Neural cell (in vitro differentiated cells): ENCODE results near the gene KCNIP4. TPM values are rescaled to one million over a fixed set of nuclear protein-coding genes. Genes with fewer than 3 reads are reported as not detected.

Experiments used
- H2AFZ ChIP-seq: fragments of 200-600, 300-800 bp; sonication (generic), shearing (Covaris generic); 2 replicates; pipeline ENCODE4 v1.6.0; 2014; ENCODE audit warnings: low read depth, mild to moderate bottlenecking, antibody characterized with exemption, low read length, moderate library complexity
- H3F3A ChIP-seq: fragments of 200-600 bp; shearing (Covaris generic); 2 replicates; pipeline ENCODE4 v1.6.1; 2016; ENCODE audit warnings: mild to moderate bottlenecking, moderate library complexity, mixed read lengths, antibody characterized with exemption, low read length; ENCODE audit not compliant: insufficient read depth, poor library complexity, severe bottlenecking
- H3K27ac ChIP-seq: fragments of 200-600, 300-800 bp; sonication (generic), shearing (Covaris generic); 2 replicates; pipeline ENCODE4 v1.5.1; 2014; ENCODE audit warnings: mild to moderate bottlenecking, low read length, moderate library complexity
- H3K27me3 ChIP-seq: fragments of 300-800, 200-600 bp; sonication (generic), shearing (Covaris generic); 2 replicates; pipeline ENCODE4 v1.6.0; 2014; ENCODE audit warnings: mild to moderate bottlenecking, low read depth, low read length, moderate library complexity; ENCODE audit not compliant: insufficient read depth
- H3K36me3 ChIP-seq: fragments of 300-800, 200-600 bp; sonication (generic), shearing (Covaris generic); 2 replicates; pipeline ENCODE4 v1.5.1; 2014; ENCODE audit warnings: mild to moderate bottlenecking, antibody characterized with exemption, low read length, moderate library complexity; ENCODE audit not compliant: insufficient read depth
- H3K4me2 ChIP-seq: fragments of 300-800, 200-600 bp; sonication (generic), shearing (Covaris generic); 2 replicates; pipeline ENCODE4 v1.6.0; 2014; ENCODE audit warnings: mild to moderate bottlenecking, low read length
- H3K4me3 ChIP-seq: fragments of 300-800, 200-600 bp; sonication (generic), shearing (Covaris generic); 2 replicates; pipeline ENCODE4 v1.5.1; 2014; ENCODE audit warnings: mild to moderate bottlenecking, low read length, moderate library complexity
- H3K79me2 ChIP-seq: fragments of 200-600 bp; shearing (Covaris generic); replicated peaks from 2 replicates; pipeline ENCODE4 v1.6.0; 2014; ENCODE audit warnings: mild to moderate bottlenecking, low read length, moderate library complexity; ENCODE audit not compliant: insufficient read depth
- H3K9ac ChIP-seq: fragments of 300-800, 200-600 bp; sonication (generic), shearing (Covaris generic); 2 replicates; pipeline ENCODE4 v1.6.1; 2016; ENCODE audit warnings: mild to moderate bottlenecking, low read length, mixed read lengths
- H3K9me2 ChIP-seq: fragments of 200-600 bp; shearing (Covaris generic); 2 replicates; pipeline ENCODE4 v1.6.1; 2016; ENCODE audit warnings: mild to moderate bottlenecking, low read length, mixed read lengths; ENCODE audit not compliant: insufficient read depth
- H3K9me3 ChIP-seq: fragments of 200-600, 300-800 bp; sonication (generic), shearing (Covaris generic); 2 replicates; pipeline ENCODE4 v1.6.1; 2016; ENCODE audit warnings: mild to moderate bottlenecking, mixed run types, low read length, moderate library complexity, mixed read lengths
- H4K20me1 ChIP-seq: fragments of 200-600 bp; shearing (Covaris generic); 2 replicates; pipeline ENCODE4 v1.6.1; 2016; ENCODE audit warnings: mild to moderate bottlenecking, mixed run types; ENCODE audit not compliant: insufficient read depth
- CTCF ChIP-seq: fragments of 450-650 bp; IDR thresholded peaks from 2 replicates; pipeline ENCODE4 v1.5.1; 2014; ENCODE audit warnings: antibody characterized with exemption, mild to moderate bottlenecking, moderate library complexity; ENCODE audit not compliant: poor library complexity, severe bottlenecking
- EP300 ChIP-seq: fragments of 450-650 bp; conservative IDR thresholded peaks from 2 replicates; pipeline ENCODE4 v1.6.1; 2014; ENCODE audit warnings: antibody characterized with exemption, mild to moderate bottlenecking, moderate library complexity; ENCODE audit not compliant: poor library complexity, severe bottlenecking
- EZH2 ChIP-seq: fragments of 200-600, 300-800 bp; shearing (Covaris generic), sonication (generic); IDR thresholded peaks from 2 replicates; pipeline ENCODE4 v1.6.1; 2014; ENCODE audit warnings: antibody characterized with exemption, low read length, borderline replicate concordance, mild to moderate bottlenecking; ENCODE audit not compliant: insufficient read depth, poor library complexity, severe bottlenecking
- MXI1 ChIP-seq: fragments of 450-650 bp; conservative IDR thresholded peaks from 2 replicates; pipeline ENCODE4 v1.6.1; 2014; ENCODE audit warnings: antibody characterized with exemption, mild to moderate bottlenecking; ENCODE audit not compliant: poor library complexity, severe bottlenecking
- POLR2AphosphoS5 ChIP-seq: IDR thresholded peaks from 2 replicates; pipeline ENCODE4 v1.6.1; 2012
- RAD21 ChIP-seq: fragments of 450-650 bp; conservative IDR thresholded peaks from 2 replicates; pipeline ENCODE4 v1.6.1; 2014; ENCODE audit warnings: antibody characterized with exemption, mild to moderate bottlenecking, moderate library complexity
- SMC3 ChIP-seq: fragments of 450-650 bp; conservative IDR thresholded peaks from 2 replicates; pipeline ENCODE4 v1.6.1; 2014; ENCODE audit warnings: antibody characterized with exemption, mild to moderate bottlenecking, moderate library complexity; ENCODE audit not compliant: poor library complexity
- TAF1 ChIP-seq: IDR thresholded peaks from 2 replicates; pipeline ENCODE4 v1.6.1; 2012; ENCODE audit warnings: low read depth
- polyA plus RNA-seq: library from polyadenylated mRNA; depleted of rRNA; stranded (reverse); fragments of >200 nt; gene quantifications from 2 replicates; pipeline ENCODE4 v1.2.3, GENCODE V29; 2014
- TF ChIP-seq, protein P1 (sequence below): IDR thresholded peaks from 2 replicates; pipeline ENCODE4 v1.6.1; 2012; ENCODE audit warnings: borderline replicate concordance

The KCNIP4 gene
- polyA plus RNA-seq, 1 donor from 2014 or later = 22.8 TPM

- H3K9ac ChIP-seq = no peak overlapping the region
Observed at GRCh38 chr4:21873145-21873544, 75.4 kb downstream of the KCNIP4 start.

GRCh38 chr4:21872101-21872500 lies 76.5 kb downstream of the KCNIP4 start:
- Histone ChIP-seq H3K79me2 (no peaks in the 10 kb centered on the region), H3K9me2 (no peaks in the 10 kb centered on the region), H3K27ac (no peak overlapping the region), H3K9me3 (no peaks in the 10 kb centered on the region), H3K36me3 (no peaks in the 10 kb centered on the region), H3K9ac (no peak overlapping the region), H3F3A (no peaks in the 10 kb centered on the region), H3K4me2 (no peak overlapping the region), H3K27me3 (no peaks in the 10 kb centered on the region), H4K20me1 (no peaks in the 10 kb centered on the region), H3K4me3 (no peak overlapping the region), H2AFZ (no peak overlapping the region)
- TF ChIP-seq RAD21 (no peak), EP300 (no peak), EZH2 (no peak), TAF1 (no peak), POLR2AphosphoS5 (no peak), MXI1 (no peak), SMC3 (no peak), CTCF (no peak)
- TF ChIP-seq, protein P1, sequence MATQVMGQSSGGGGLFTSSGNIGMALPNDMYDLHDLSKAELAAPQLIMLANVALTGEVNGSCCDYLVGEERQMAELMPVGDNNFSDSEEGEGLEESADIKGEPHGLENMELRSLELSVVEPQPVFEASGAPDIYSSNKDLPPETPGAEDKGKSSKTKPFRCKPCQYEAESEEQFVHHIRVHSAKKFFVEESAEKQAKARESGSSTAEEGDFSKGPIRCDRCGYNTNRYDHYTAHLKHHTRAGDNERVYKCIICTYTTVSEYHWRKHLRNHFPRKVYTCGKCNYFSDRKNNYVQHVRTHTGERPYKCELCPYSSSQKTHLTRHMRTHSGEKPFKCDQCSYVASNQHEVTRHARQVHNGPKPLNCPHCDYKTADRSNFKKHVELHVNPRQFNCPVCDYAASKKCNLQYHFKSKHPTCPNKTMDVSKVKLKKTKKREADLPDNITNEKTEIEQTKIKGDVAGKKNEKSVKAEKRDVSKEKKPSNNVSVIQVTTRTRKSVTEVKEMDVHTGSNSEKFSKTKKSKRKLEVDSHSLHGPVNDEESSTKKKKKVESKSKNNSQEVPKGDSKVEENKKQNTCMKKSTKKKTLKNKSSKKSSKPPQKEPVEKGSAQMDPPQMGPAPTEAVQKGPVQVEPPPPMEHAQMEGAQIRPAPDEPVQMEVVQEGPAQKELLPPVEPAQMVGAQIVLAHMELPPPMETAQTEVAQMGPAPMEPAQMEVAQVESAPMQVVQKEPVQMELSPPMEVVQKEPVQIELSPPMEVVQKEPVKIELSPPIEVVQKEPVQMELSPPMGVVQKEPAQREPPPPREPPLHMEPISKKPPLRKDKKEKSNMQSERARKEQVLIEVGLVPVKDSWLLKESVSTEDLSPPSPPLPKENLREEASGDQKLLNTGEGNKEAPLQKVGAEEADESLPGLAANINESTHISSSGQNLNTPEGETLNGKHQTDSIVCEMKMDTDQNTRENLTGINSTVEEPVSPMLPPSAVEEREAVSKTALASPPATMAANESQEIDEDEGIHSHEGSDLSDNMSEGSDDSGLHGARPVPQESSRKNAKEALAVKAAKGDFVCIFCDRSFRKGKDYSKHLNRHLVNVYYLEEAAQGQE = no peak

More at GRCh38 chr4:21873145-21873544, 75.4 kb downstream of the KCNIP4 start:
- H3K27me3 ChIP-seq = no peaks in the 10 kb centered on the region
- no peak overlapping the region for H3K27ac ChIP-seq
- no peaks in the 10 kb centered on the region for H3K79me2 ChIP-seq
- no peak for TF ChIP-seq MXI1
- no peaks in the 10 kb centered on the region for H4K20me1 ChIP-seq
- no peaks in the 10 kb centered on the region for H3K36me3 ChIP-seq
- no peak overlapping the region for H2AFZ ChIP-seq
- H3K4me2 ChIP-seq = no peak overlapping the region
- H3K9me3 ChIP-seq = no peaks in the 10 kb centered on the region
- H3K4me3 ChIP-seq = no peak overlapping the region
- no peaks in the 10 kb centered on the region for H3K9me2 ChIP-seq
- H3F3A ChIP-seq = no peaks in the 10 kb centered on the region
